ENCODE measurements around the gene MTA3.

DNA sequence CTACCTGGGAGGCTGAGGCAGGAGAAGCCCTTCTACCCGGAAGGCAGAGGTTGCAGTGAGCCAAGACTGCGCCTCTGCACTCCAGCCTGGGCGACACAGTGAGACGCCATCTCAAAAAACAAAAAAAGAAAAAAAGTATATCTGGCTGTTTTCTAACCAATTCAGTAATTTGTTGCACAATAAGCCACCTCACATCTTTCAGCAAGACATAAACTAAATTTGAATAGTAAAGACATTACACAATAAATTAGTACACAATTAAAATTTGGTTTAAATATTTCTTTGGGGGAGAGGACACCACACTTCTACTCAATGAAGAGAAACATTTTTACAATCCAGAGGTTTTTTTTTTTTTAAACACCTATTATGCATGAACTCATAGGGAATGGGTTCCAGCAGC is 36.0 kb upstream of the MTA3 start:
- TF ChIP-seq, protein P1, sequence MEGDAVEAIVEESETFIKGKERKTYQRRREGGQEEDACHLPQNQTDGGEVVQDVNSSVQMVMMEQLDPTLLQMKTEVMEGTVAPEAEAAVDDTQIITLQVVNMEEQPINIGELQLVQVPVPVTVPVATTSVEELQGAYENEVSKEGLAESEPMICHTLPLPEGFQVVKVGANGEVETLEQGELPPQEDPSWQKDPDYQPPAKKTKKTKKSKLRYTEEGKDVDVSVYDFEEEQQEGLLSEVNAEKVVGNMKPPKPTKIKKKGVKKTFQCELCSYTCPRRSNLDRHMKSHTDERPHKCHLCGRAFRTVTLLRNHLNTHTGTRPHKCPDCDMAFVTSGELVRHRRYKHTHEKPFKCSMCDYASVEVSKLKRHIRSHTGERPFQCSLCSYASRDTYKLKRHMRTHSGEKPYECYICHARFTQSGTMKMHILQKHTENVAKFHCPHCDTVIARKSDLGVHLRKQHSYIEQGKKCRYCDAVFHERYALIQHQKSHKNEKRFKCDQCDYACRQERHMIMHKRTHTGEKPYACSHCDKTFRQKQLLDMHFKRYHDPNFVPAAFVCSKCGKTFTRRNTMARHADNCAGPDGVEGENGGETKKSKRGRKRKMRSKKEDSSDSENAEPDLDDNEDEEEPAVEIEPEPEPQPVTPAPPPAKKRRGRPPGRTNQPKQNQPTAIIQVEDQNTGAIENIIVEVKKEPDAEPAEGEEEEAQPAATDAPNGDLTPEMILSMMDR (IDR thresholded peaks at IDR 0.05): no peak
- no peak for TF ChIP-seq EP300 (IDR thresholded peaks at IDR 0.05)

Measured in upper lobe of left lung (tissue), 4 donors.